GM19463 (cell line): ENCODE measurements around the gene IGSF9B.

ENCODE experiments used
- ATAC-seq: cut with Tn5 transposase; IDR thresholded peaks from one replicate; pipeline ENCODE4 v1.9.1; 2021; ENCODE audit warnings: mild to moderate bottlenecking, moderate library complexity; ENCODE audit not compliant: unreplicated experiment

Gene IGSF9B

DNA sequence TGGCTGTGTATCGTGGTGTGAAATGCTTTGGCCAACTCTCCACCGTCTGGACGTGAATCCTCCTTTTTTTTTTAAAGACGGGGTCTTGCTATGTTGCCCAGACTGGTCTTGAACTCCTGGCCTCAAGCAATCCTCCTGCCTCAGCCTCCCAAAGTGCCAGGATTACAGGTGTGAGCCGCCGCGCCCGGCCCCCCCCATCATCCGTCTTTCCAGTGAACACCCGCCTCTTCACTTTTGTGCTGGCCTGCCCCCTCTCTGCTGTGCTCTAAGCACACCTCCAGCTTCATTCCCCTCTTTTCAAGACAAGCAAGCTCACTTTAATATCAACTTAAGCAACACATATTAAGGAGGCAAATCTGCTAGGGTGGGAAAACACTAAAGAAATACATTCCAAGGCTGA, 35.3 kb downstream of the IGSF9B start:
- no peak for ATAC-seq

DNA sequence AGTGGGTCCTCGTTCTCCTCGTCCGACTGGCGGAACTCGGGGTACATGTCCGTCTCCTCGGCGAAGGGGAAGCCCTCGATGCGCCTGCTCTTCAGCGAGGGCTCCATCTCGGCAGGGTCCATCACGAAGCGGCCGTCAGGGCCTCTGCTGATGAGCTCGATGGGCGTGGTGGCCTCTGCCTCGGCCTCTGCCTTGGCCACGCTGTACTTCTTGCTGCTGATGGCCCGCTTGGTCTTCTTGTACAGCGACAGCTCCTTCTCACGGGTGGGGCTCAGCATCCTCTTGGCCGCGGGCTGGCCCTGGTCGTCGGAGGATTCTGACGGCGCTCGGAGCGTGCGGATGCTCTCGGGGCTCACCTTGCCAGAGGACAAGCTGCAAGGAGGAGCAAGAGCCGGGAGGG, 35.7 kb downstream of the IGSF9B start:
- no peak for ATAC-seq

DNA sequence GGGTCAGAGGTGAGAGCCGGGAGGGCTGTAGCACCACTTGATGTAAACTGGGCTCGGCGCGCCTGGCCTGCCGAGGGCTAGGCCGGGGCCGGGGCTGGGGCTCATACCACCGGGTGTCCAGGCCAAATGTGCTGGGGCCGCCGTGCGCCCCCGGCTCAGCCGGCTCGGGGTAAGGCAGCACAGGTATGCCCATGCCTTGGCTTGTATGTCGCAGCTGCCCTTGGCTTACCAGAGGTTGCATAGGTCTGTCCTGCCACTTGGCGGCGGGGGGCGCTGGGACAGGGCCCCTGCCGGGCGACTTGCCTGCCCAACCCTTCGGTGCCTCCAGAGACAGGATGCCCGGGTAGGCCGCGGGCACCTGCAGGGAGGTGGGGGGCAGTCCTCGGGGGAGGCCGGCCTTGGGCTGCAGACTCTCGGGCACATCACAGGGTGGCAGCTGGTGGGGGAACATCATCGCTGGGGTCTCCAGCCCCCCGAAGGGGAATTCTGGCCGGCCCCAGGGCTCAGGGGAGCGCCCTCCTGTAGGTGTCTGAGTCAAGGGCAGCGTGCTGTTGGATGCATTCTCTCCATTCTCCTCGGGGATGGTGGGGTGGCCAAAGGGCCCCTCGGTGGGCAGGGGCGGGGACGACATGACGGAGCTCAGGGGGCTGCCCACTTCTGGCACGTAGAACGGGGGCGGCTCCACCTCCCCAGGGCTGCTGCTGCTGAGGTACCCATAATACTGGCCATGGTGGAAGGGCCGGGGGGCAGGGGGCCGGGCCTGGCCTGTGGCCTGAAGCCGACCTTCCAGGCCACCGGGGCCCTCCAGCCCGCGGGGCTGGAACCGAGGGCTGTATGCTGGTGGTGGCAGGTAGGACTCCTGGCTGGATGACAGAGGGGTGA, 36.4 kb downstream of the IGSF9B start:
- no peak for ATAC-seq

DNA sequence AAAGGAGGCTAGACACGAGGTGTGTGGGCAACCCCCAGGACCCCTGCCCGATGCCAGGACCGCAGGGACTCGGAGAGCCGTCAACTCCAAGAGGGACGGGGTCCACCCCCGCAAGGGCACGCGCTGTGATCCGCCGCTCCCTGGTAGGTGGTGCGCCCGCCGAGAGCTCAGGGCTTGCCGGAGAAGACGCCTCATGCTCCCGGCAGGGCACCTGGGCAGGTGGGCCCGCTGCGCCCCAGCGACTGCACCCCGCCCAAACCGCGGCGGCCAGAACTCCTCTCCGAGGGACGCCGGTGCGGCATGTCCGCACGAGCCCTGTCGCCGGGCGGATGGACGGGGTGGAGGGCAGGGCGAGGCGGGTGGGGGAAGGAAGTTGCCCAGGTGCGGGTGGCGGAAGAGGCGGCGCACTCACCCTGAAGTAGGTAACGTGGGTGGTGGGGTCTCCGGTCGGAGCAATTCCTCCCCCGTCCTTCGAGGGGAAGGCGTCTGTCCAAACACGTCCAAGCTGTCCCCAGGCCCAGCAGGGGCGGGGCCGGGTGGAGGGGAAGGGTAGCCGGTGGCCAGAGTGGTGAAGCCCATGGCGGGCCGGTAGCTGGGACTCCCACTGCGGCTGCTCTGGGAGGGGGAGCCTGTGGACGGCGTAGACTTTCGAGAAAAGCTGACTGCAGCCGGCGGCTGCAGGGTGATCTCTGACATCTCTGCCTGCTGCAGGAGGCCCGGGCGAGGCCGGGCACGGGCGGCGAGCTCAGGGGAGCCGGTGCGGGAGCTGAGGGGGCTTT, 37.2 kb downstream of the IGSF9B start:
- ATAC-seq: no peak

DNA sequence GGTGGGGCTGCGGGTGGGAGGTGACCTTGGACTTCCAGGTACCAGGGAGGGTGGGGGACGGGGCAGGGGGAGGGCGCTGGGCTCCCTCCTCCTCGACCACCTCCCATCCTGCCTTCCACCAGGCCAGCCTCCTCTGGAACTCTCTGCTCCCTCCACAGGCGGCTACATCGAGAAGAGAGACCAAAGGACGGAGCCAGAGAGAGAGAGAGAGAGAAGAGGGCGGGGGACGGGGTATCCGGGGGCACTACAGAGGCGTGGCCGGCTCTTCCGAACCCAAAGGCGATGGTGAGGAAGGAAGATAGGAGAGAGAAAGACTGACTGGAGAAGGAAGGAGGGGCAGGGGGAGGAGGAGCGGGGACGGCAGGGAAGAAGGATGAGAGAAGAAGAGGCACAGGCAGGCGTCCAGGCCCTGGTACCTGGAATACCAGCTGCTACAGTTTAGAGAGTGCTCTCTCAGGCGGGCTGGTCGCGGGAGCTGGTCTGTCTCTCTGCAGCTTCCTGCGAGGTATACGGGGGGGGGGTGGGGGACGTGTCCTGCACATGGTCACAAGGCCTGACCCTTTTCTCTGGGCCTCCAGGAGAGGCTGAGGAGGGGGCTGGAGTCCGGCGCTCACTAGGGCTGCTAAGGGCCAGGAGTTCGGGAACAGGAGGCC, 38.0 kb downstream of the IGSF9B start:
- ATAC-seq: no peak

DNA sequence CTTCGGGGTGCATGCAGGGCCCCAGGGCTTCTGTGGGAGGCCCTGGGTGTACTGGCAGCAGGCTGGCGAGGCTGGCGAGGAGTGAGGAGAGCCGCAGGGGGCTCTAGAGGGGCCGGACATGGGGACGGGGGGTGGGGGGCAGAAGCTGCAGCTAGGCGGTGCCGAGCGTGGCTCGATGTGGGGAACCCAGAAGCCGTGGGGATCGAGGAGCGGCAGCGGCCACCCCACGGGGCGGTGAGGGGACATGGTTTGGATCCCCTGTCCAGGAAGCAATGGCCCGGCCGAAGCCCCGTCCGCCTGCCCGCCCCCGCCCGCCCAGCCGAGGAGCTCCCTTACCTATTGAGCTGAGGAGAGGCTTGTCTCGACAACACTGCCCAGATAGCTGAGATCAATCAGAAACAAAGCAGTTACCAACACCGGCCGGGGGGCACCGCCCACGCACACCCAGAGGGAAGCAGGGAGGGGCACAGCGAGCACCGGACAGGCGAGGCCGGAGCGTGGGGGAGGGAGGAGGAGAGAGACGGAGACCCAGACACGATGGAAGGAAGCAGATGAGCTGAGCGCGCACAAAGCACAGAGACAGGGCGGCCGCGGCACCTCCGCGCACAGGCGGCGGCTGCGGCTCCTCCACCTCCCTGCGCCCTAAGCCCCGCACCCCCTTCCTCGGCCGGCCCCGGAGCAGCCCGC, 38.7 kb downstream of the IGSF9B start:
- ATAC-seq: no peak

DNA sequence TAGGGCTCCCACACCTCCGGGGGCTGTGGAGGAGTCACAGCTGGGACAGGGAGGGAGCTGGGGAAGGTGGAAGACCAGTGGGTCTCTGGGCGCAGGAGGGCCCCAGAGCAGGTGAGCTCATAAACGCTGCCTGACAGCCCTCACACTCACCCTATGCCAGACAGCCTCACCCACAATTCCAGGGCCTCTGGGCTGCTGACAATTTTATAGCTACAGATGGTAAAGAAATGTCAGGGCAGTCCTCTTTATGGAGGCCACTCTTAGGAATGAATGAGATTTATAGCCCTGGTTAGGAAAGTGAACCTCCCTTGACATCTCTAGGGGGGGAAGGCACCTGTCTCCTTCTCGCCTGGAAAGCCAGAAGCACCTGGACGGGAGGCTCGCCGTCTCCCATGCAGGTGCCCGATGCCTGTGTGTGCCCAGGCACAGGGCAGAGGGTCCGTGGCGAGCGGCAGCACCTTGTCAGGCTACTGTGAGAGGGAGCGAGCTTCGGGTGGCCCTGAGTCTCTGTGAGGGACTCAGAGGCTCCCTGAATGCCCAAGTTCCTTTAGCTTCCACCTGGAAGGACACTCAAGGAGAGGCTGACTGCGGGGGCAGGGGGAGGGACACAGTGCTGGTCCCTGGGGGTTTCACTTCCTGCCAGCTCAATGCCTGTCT, 39.9 kb downstream of the IGSF9B start:
- no peak for ATAC-seq

DNA sequence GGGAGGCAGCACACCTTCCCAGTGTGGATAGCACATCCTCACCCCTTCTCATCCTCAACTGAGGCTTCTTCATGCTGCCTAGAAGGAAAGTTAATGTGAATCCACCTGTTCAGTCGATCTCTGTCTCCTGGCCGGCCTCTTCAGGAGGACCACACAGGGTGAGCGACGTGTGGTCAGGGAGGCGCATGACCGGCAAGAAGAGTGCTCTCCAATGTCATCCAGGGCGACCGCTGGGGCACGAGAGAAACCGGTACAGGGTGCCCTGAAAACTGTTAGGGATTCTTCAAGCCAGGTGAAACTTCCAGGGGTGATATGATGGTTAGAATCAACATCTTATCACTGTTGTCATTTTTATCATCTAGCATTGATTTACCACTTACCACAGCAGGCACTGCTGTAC, 43.0 kb downstream of the IGSF9B start:
- ATAC-seq: no peak

DNA sequence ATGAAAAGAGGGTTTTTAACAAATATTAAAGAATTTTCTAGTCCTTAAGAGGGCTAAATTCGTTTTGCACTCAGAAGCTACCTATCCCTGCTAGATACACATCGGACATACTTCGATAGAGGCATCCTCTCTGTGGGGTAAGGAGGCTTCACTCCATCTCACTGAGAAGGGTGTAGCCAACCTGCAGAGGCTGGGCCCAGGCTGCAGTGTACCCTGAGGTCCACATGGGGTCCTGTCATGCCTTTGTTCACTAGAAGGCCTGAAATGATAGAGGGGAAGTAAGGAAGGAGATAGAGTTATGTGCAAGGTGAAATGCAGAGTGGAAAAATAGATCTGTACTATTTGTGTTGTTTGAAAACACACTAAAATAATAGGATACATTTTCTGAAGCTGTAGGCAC, 45.6 kb downstream of the IGSF9B start:
- no peak for ATAC-seq

DNA sequence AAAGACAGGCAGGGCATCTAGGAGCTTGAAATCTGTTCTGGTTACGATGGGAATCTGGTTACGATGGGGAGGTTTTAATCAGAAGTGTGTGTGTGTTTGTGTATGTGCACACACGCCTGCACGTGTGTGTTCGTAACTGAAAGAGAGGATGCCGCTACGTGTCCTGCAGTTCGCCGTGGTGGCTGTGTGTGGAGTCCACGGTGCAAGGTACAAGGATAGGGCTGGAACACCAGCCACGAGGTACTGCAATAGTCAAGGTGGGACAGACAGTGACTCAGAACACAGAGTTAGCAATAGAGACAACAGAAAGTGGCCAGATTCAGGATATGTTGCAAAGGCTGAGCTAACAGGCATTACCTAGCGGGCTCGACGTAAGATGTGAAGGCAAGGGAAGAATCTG, 46.7 kb downstream of the IGSF9B start:
- ATAC-seq: no peak

DNA sequence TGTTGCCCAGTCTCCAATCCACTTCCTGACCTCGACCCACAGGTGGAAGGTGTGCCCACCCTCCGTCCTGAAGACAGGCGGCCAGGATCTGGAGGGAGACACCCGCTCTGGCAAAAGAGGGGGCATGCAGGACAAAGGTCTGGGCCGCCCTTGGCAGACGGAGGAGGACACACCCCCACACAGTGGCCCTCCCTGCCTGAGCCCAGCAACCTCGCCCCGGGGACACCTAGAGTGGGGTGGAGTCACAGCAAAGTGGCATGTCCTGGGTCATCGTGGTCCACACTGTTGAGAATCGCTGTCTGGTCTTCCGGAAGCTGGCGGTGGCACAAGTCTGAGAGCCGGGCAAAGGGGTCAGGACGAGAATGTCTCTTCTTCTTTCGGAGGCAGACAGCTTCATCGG, 47.9 kb downstream of the IGSF9B start:
- no peak for ATAC-seq

DNA sequence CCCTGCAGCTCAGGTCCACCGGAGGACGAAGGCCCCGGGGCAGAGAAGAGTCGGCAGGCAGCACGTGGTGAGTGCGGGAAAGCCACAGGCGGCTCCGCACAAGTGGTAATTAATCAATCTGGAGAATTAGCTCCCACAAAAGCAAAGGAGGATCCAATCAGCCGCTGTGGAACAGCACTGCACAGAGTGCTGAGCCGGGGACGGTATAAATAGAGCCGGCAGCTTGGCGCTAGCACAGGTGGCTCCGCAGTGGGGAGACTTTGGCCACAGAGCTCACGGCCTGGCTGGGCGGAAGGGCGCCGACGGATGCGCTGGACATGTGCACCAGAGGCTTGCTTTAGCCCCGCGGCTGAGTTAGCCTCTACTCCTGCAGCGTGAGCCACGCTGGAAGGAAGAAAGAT, 48.9 kb downstream of the IGSF9B start:
- ATAC-seq: no peak

DNA sequence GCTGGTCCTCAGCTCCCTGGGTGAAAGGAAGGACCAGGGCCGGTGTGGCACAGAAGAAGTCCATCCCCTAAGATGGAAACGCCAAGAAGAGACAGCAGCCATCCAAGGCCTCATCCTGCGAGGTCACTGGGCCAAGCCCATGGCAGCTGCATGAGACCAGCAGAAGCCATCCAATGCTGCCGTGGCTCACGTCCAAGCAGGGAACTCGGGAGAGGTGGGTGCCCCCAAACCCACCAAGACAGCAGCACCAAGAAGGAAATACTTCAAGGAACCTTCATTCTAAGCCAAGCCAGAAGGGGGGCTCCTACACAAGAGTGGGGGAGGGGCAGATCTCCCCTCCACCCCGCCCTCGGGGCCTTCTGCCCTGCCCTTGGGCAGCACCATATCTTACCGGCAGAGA, 49.6 kb downstream of the IGSF9B start:
- no peak for ATAC-seq

DNA sequence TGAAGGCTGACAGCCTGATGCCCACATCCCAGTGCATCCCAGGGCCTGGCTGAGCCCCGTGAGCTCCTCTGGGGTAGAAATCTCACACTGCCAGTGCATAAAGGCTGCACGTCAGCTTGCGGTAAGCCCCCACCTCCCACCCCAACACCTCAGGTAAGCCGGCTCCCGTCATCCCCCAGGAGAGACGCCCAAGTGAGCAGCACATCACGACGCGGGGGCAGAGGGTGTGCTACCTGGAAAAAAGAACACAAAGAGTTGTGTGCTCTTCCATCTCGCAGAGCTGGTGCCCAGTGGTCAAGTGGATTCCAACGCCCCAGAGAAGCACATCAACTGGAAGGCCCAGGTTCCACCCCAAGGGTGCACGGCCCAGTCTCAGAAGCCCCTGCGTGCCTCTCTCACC, 50.0 kb downstream of the IGSF9B start:
- no peak for ATAC-seq

DNA sequence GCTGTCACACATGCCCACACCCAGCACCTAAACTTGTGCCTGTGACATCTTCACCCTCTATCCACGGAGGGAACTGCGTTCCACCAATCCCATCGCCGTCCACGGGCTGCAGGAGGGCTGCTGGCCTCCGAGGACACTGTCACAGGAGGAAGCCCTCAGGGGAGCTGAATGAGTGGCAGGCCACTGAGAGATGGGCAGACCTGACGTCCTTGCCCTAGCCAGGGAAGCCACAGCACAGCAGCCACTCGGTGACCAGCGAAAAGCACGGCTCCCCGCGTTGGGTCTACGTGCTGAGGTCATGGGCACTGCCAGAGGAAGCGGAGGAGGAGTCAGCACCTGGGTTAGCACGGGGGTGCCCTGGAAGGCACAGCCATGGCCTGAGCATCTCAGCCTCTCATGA, 50.5 kb downstream of the IGSF9B start:
- no peak for ATAC-seq

DNA sequence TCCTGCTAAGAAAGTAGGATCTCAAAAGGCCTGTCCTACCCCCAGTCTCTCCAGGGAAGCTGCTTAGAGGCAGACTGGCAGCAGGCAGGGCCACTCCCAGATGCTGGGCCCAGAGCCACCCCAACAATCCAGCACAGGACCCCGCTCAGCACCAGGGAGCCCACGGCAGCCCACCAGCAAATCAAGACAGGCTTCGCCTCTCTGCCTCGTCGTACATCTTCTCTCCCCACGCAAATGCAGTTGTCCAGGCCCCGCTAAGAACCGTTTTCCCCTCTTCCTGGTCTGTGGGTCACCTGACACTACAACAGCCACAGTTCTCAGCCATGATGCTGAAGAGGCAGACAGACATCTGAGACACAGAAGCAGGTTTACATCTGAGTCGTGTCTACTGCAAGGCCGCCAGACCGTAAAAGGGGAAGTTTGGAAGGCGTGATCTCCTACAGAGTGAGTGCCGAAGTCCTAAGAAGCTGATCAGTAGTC, 51.1 kb downstream of the IGSF9B start:
- no peak for ATAC-seq

DNA sequence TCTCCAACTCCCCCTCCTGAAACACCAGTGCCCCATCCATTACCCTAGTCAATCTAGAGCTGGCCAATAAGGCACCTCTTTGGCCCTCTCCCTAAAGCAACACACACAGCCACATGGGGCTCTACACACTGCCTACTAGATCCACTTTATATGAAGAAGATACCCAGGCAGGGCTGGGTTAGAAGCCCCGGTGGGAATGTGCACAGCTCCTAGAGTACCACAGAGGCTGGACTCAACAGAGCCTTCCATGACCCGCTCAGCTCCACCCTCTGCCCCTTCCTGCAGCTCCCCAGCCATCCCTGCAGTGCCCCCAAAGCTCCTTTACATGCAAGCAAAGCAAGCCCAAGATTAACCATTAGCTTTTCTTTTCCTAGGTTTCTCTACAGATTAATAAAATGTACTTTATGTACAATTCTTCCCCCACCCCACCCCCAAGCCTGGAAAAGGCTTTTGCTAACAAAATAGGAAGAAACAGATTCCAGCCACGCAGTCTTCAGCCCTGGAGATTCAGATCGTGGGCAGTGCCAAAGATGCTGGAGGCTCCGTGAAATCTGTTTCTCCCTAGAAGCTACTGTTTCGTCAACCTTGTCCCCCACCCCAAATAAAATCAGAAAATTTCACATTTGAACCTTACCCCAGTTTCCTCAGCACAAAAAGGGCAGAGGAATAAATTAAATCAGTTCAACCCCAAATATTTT, 51.8 kb downstream of the IGSF9B start:
- no peak for ATAC-seq

DNA sequence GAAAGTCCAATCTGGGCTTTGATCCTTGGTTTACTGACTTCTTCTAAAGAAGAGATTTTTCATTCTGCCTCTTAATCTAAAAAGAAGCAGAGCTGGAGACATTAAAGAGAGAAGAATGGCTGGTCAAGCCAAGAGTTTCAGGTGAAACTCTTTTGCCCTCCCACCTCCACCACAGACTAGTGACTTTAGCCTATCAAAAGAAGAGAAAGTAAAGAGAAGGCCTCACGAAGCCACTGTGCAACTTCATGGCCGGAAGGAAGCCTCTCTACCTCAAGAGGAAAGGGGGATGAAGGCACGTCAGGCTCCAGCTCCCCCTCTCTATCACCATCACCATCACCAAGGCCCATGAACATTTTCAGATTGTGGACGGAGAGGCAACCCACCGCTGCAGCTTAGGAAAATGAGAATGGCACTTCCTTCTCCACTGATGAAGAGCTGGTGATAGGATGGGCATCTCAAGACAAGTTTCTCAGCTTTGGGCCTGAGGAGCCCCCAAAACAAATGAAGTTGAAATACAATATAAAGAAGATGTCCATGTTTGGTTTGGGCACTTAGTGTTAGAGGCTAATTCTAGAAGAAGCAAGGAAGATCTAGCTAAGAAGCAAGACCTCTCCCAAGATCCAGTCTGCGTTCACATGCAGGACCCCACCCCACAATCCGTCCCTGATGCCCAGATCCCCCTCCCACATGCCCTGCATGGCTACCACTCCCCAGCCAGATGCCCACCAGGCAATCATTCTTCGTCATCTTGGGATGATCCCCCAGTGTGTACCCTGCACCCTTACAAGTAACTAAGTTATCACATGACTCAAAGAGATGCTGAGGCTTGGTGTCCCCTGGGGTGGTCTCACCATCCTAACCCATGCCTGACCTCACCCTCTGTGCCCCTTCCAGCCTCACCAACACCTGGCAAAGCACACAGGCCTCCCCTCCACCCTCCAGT, 52.6 kb downstream of the IGSF9B start:
- ATAC-seq: no peak

DNA sequence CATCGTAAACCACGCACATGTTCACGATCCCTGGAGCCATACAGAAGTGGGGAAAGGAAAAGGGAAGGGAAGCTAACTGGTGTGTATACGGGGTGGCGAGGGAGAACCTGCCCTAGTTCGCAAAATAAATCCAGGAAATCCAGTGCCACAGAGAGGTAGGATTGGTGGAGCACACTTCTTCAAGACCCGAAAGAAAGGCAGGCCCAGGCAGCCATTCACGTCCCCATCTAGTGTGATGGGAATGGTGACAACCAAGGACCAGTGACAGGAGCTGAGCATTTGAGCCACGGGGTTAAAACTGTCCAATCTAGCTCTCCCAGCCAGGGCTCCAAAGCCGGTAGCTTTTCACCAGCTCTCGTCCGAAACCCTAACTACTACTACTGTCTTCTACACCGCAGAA, 53.7 kb downstream of the IGSF9B start:
- ATAC-seq: no peak
